Neural cell (in vitro differentiated cells): Measurements from ENCODE around the gene DHX8. TPM values are rescaled to one million over a fixed set of nuclear protein-coding genes. Genes with fewer than 3 reads are reported as not detected.

Experiments
- H2AFZ ChIP-seq: fragments of 200-600, 300-800 bp; sonication (generic), shearing (Covaris generic); 2 replicates; pipeline ENCODE4 v1.6.0; 2014; ENCODE audit warnings: low read depth, mild to moderate bottlenecking, antibody characterized with exemption, low read length, moderate library complexity
- H3F3A ChIP-seq: fragments of 200-600 bp; shearing (Covaris generic); 2 replicates; pipeline ENCODE4 v1.6.1; 2016; ENCODE audit warnings: mild to moderate bottlenecking, moderate library complexity, mixed read lengths, antibody characterized with exemption, low read length; ENCODE audit not compliant: insufficient read depth, poor library complexity, severe bottlenecking
- H3K27ac ChIP-seq: fragments of 200-600, 300-800 bp; sonication (generic), shearing (Covaris generic); 2 replicates; pipeline ENCODE4 v1.5.1; 2014; ENCODE audit warnings: mild to moderate bottlenecking, low read length, moderate library complexity
- H3K27me3 ChIP-seq: fragments of 300-800, 200-600 bp; sonication (generic), shearing (Covaris generic); 2 replicates; pipeline ENCODE4 v1.6.0; 2014; ENCODE audit warnings: mild to moderate bottlenecking, low read depth, low read length, moderate library complexity; ENCODE audit not compliant: insufficient read depth
- H3K36me3 ChIP-seq: fragments of 300-800, 200-600 bp; sonication (generic), shearing (Covaris generic); 2 replicates; pipeline ENCODE4 v1.5.1; 2014; ENCODE audit warnings: mild to moderate bottlenecking, antibody characterized with exemption, low read length, moderate library complexity; ENCODE audit not compliant: insufficient read depth
- H3K4me2 ChIP-seq: fragments of 300-800, 200-600 bp; sonication (generic), shearing (Covaris generic); 2 replicates; pipeline ENCODE4 v1.6.0; 2014; ENCODE audit warnings: mild to moderate bottlenecking, low read length
- H3K4me3 ChIP-seq: fragments of 300-800, 200-600 bp; sonication (generic), shearing (Covaris generic); 2 replicates; pipeline ENCODE4 v1.5.1; 2014; ENCODE audit warnings: mild to moderate bottlenecking, low read length, moderate library complexity
- H3K79me2 ChIP-seq: fragments of 200-600 bp; shearing (Covaris generic); replicated peaks from 2 replicates; pipeline ENCODE4 v1.6.0; 2014; ENCODE audit warnings: mild to moderate bottlenecking, low read length, moderate library complexity; ENCODE audit not compliant: insufficient read depth
- H3K9ac ChIP-seq: fragments of 300-800, 200-600 bp; sonication (generic), shearing (Covaris generic); 2 replicates; pipeline ENCODE4 v1.6.1; 2016; ENCODE audit warnings: mild to moderate bottlenecking, low read length, mixed read lengths
- H3K9me2 ChIP-seq: fragments of 200-600 bp; shearing (Covaris generic); 2 replicates; pipeline ENCODE4 v1.6.1; 2016; ENCODE audit warnings: mild to moderate bottlenecking, low read length, mixed read lengths; ENCODE audit not compliant: insufficient read depth
- H3K9me3 ChIP-seq: fragments of 200-600, 300-800 bp; sonication (generic), shearing (Covaris generic); 2 replicates; pipeline ENCODE4 v1.6.1; 2016; ENCODE audit warnings: mild to moderate bottlenecking, mixed run types, low read length, moderate library complexity, mixed read lengths
- H4K20me1 ChIP-seq: fragments of 200-600 bp; shearing (Covaris generic); 2 replicates; pipeline ENCODE4 v1.6.1; 2016; ENCODE audit warnings: mild to moderate bottlenecking, mixed run types; ENCODE audit not compliant: insufficient read depth
- CTCF ChIP-seq: fragments of 450-650 bp; IDR thresholded peaks from 2 replicates; pipeline ENCODE4 v1.5.1; 2014; ENCODE audit warnings: antibody characterized with exemption, mild to moderate bottlenecking, moderate library complexity; ENCODE audit not compliant: poor library complexity, severe bottlenecking
- EP300 ChIP-seq: fragments of 450-650 bp; conservative IDR thresholded peaks from 2 replicates; pipeline ENCODE4 v1.6.1; 2014; ENCODE audit warnings: antibody characterized with exemption, mild to moderate bottlenecking, moderate library complexity; ENCODE audit not compliant: poor library complexity, severe bottlenecking
- EZH2 ChIP-seq: fragments of 200-600, 300-800 bp; shearing (Covaris generic), sonication (generic); IDR thresholded peaks from 2 replicates; pipeline ENCODE4 v1.6.1; 2014; ENCODE audit warnings: antibody characterized with exemption, low read length, borderline replicate concordance, mild to moderate bottlenecking; ENCODE audit not compliant: insufficient read depth, poor library complexity, severe bottlenecking
- MXI1 ChIP-seq: fragments of 450-650 bp; conservative IDR thresholded peaks from 2 replicates; pipeline ENCODE4 v1.6.1; 2014; ENCODE audit warnings: antibody characterized with exemption, mild to moderate bottlenecking; ENCODE audit not compliant: poor library complexity, severe bottlenecking
- POLR2AphosphoS5 ChIP-seq: IDR thresholded peaks from 2 replicates; pipeline ENCODE4 v1.6.1; 2012
- RAD21 ChIP-seq: fragments of 450-650 bp; conservative IDR thresholded peaks from 2 replicates; pipeline ENCODE4 v1.6.1; 2014; ENCODE audit warnings: antibody characterized with exemption, mild to moderate bottlenecking, moderate library complexity
- REST ChIP-seq: IDR thresholded peaks from 2 replicates; pipeline ENCODE4 v1.6.1; 2012; ENCODE audit warnings: borderline replicate concordance
- SMC3 ChIP-seq: fragments of 450-650 bp; conservative IDR thresholded peaks from 2 replicates; pipeline ENCODE4 v1.6.1; 2014; ENCODE audit warnings: antibody characterized with exemption, mild to moderate bottlenecking, moderate library complexity; ENCODE audit not compliant: poor library complexity
- TAF1 ChIP-seq: IDR thresholded peaks from 2 replicates; pipeline ENCODE4 v1.6.1; 2012; ENCODE audit warnings: low read depth
- polyA plus RNA-seq: library from polyadenylated mRNA; depleted of rRNA; stranded (reverse); fragments of >200 nt; gene quantifications from 2 replicates; pipeline ENCODE4 v1.2.3, GENCODE V29; 2014

DHX8 gene
- polyA plus RNA-seq, 1 donor from 2014 or later = 19.4 TPM

DNA sequence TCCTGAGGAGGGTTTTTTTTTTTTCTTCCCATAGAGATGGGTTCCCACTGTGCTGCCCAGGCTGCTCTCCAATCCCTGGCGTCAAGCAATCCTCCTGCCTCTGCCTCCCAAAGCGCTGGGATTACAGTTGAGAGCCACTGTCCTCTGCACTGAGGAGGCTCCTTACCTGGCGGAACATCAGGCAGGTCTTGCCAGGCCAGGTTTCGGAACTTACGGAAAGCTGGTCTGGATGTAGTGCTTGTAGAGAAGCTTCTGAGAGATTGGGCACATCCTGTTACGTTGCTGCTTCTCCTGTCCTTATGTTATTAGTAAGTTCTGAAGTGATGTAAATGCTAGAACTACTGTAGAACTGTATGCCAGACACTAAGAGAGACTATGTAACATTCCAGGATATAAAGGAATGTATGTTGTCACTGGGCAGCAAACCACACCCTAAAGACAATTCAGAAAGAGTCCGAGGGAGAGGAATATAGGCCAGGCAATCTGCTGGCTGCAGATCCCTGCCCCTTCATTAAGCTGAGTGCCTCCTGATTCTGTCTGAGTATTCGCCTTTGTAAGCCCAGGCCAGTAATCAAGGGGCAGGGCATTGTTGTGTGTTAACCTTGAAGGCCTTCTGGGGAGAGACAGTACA is 41.3 kb downstream of the DHX8 start:
- Histone ChIP-seq H3K4me3 (no peak overlapping the region), H3F3A (no peaks in the 10 kb centered on the region), H3K9me2 (no peaks in the 10 kb centered on the region), H4K20me1 (no peaks in the 10 kb centered on the region), H3K36me3 (peaks cover 4% of the 10 kb centered on the region), H3K4me2 (no peak overlapping the region), H3K9ac (no peak overlapping the region), H3K9me3 (no peaks in the 10 kb centered on the region), H3K27ac (no peak overlapping the region), H2AFZ (no peak overlapping the region), H3K27me3 (no peaks in the 10 kb centered on the region), H3K79me2 (no peaks in the 10 kb centered on the region)
- TF ChIP-seq SMC3 (no peak), RAD21 (no peak), EP300 (no peak), REST (no peak), EZH2 (no peak), MXI1 (no peak), POLR2AphosphoS5 (no peak), CTCF (no peak), TAF1 (no peak)

DNA sequence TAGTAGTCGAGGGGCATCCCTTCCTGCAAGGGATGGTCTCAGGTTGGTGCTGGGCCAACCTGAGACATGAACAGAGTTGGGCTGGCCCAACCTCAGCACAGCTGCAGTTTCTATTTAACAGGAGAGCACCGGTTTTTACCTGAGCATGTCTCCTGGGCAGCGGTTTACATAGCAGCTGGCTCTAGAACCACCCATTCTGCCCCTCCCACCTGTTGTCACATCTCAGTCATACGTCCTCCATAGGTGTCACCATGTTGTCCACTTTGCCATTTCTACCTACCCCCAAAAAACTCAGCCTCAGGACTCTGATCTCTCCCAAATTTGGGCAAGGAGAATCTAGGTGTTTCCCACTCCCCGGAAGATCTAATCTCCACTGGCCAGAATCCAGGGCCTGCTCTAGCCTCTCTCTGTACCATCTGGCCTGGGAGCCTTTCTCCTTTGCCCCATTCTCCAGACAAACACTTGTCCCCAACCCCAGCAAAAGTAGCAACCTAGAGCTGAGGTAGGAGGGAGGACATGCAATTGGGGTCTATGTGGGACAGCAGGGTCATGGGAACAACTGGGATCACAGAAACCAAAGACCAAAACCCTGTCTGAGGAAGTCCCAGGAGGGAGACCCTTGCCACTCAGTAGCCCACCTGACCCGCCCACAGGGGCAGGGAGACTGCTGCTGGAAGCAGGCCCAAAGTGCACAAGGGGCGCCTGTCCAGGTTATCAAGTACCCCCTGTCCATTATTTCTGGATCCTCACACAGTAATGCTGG is 43.3 kb downstream of the DHX8 start:
- no peaks in the 10 kb centered on the region for H3K9me2 ChIP-seq
- no peaks in the 10 kb centered on the region for H3K36me3 ChIP-seq
- no peaks in the 10 kb centered on the region for H3K9me3 ChIP-seq
- no peak overlapping the region for H3K27ac ChIP-seq
- TF ChIP-seq TAF1 (no peak), REST (no peak), RAD21 (no peak), SMC3 (no peak), POLR2AphosphoS5 (no peak), MXI1 (no peak), CTCF (no peak), EP300 (no peak), EZH2 (no peak)
- H3K27me3 ChIP-seq = no peaks in the 10 kb centered on the region
- no peak overlapping the region for H2AFZ ChIP-seq
- no peaks in the 10 kb centered on the region for H3K79me2 ChIP-seq
- no peak overlapping the region for H3K4me2 ChIP-seq
- H3F3A ChIP-seq = no peaks in the 10 kb centered on the region
- no peak overlapping the region for H3K4me3 ChIP-seq
- no peak overlapping the region for H3K9ac ChIP-seq
- H4K20me1 ChIP-seq = no peaks in the 10 kb centered on the region
